K562 (cell line): Measurements from ENCODE around the gene MMP23B. TPM values are rescaled to one million over a fixed set of nuclear protein-coding genes. Genes with fewer than 3 reads are reported as not detected.

ENCODE experiments used
- CBFA2T2 ChIP-seq: fragments of 450-650 bp; conservative IDR thresholded peaks from 2 replicates; pipeline ENCODE4 v1.6.1; 2017; ENCODE audit warnings: mild to moderate bottlenecking
- CEBPZ ChIP-seq: fragments of 150-350 bp; IDR thresholded peaks from 2 replicates; pipeline ENCODE4 v1.6.1; 2014; ENCODE audit warnings: low read depth, mild to moderate bottlenecking, low read length, borderline replicate concordance
- CXXC5 ChIP-seq: fragments of 250-450 bp; sonication (Bioruptor Pico); IDR thresholded peaks from 2 replicates; pipeline ENCODE4 v1.8.0; 2022; ENCODE audit warnings: inconsistent platforms, mild to moderate bottlenecking, moderate library complexity
- FOXP4 ChIP-seq: sonication (generic); formaldehyde crosslinking; IDR thresholded peaks from 2 replicates; pipeline ENCODE4 v1.8.0; 2022; ENCODE audit warnings: mild to moderate bottlenecking, missing genetic modification reagents, borderline replicate concordance
- MAX ChIP-seq: sonication (generic); formaldehyde crosslinking; IDR thresholded peaks from 2 replicates; pipeline ENCODE4 v1.9.0; 2022; ENCODE audit warnings: mild to moderate bottlenecking, missing genetic modification reagents
- SLC30A9 ChIP-seq: fragments of 250-450 bp; sonication (Bioruptor Pico); IDR thresholded peaks from 2 replicates; pipeline ENCODE4 v1.8.0; 2022; ENCODE audit warnings: mild to moderate bottlenecking, moderate library complexity
- SNAPC5 ChIP-seq: fragments of 250-450 bp; sonication (Bioruptor Pico); IDR thresholded peaks from 2 replicates; pipeline ENCODE4 v1.8.0; 2021; ENCODE audit warnings: moderate library complexity, mild to moderate bottlenecking, inconsistent platforms
- THAP12 ChIP-seq: fragments of 250-450 bp; sonication (Bioruptor Pico); IDR thresholded peaks from 2 replicates; pipeline ENCODE4 v1.9.0; 2021; ENCODE audit warnings: mild to moderate bottlenecking, inconsistent platforms
- ZBTB7A ChIP-seq: IDR thresholded peaks from 2 replicates; pipeline ENCODE4 v1.6.1; 2011; ENCODE audit warnings: low read depth, mild to moderate bottlenecking, low read length, moderate library complexity, borderline replicate concordance; ENCODE audit not compliant: control insufficient read depth
- ZNF143 ChIP-seq: sonication (generic); formaldehyde crosslinking; IDR thresholded peaks from 2 replicates; pipeline ENCODE4 v1.9.0; 2022; ENCODE audit warnings: mild to moderate bottlenecking, missing genetic modification reagents
- ZNF609 ChIP-seq: sonication (generic); formaldehyde crosslinking; IDR thresholded peaks from 2 replicates; pipeline ENCODE4 v1.8.1; 2023; ENCODE audit warnings: missing genetic modification reagents, mild to moderate bottlenecking, borderline replicate concordance
- ZNF75A ChIP-seq: fragments of 450-650 bp; formaldehyde crosslinking; IDR thresholded peaks from 2 replicates; pipeline ENCODE4 v1.4.0; 2020; ENCODE audit warnings: mild to moderate bottlenecking
- polyA plus RNA-seq, 8 experiments: library from polyadenylated mRNA; depleted of rRNA in 4 of 8; stranded (reverse) in 5 of 8; unstranded in 3 of 8; fragments of >200 nt; fragmentation: Nextera tagmentation in 2 of 8; fragmentation: Illumina TruSeq in 1 of 8; extraction: Ambion mirVana in 2 of 8; extraction: Trizol in 1 of 8; gene quantifications; 2 replicates each; pipeline versions ENCODE4 v1.2.1 to v1.2.3, GENCODE V29; 2011 to 2014; ENCODE audit warnings: inconsistent platforms in 1 of 8, missing spikeins in 1 of 8
- total RNA-seq, 7 experiments: library from RNA; depleted of rRNA in 6 of 7; stranded (reverse); fragments of >200 nt in 6 of 7; fragmentation: Illumina TruSeq in 2 of 7; extraction: Trizol in 2 of 7; gene quantifications; 2 replicates each; pipeline versions ENCODE4 v1.2.1 to v1.2.3, GENCODE V29; 2011 to 2021; ENCODE audit warnings: low replicate concordance in 1 of 7

MMP23B gene
- total and polyA plus RNA-seq, 9 of the 15 experiments (the other 6 are each of a cell fraction or from before 2014, with no cell fraction given), result 0.28 to 1.2 (median 0.41) TPM; not detected in 5

- TF ChIP-seq ZNF609 (CRISPR knock-in tag) (peak; percentile 47; the same call in 1 of the 2 replicates), ZNF75A (CRISPR knock-in tag) (no peak), ZNF143 (CRISPR knock-in tag) (0 out of 2 replicates have a peak, but pooled peaks have one; percentile 45), CBFA2T2 (no peak), SNAPC5 (CRISPR knock-in tag) (no peak), ZBTB7A (no peak), MAX (CRISPR knock-in tag) (no peak), CXXC5 (peak; percentile 50; the same call in 1 of the 2 replicates), SLC30A9 (CRISPR knock-in tag) (no peak), CEBPZ (no peak), FOXP4 (CRISPR knock-in tag) (no peak), THAP12 (CRISPR knock-in tag) (no peak)
These were observed 15.8 kb upstream of the MMP23B start (continued) for GRCh38 chr1:1616045-1616790.
